SK-N-SH (cell line): ENCODE measurements around the gene CISD2. TPM values are rescaled to one million over a fixed set of nuclear protein-coding genes. Genes with fewer than 3 reads are reported as not detected.

Experiments
- CTCF ChIA-PET: fragments of 300-600, 350-600 bp; formaldehyde crosslinking; extraction: SDS; loops from one replicate; lab custom pipeline; 2021; lab: Yijun Ruan, JAX
- POLR2A ChIA-PET: fragments of 350-600 bp; sonication (Branson Sonifier 250); formaldehyde crosslinking; extraction: SDS; loops from one replicate; lab custom pipeline; 2020; ENCODE audit warnings: antibody characterized with exemption, inconsistent platforms; lab: Yijun Ruan, JAX
- DNase-seq: peaks from one replicate; pipeline ENCODE4 v3.0.0; 2012
- H2AFZ ChIP-seq: fragments of 200-600 bp; sonication (generic); 2 replicates; pipeline ENCODE4 v1.8.1; 2016; ENCODE audit warnings: antibody characterized with exemption, mild to moderate bottlenecking, low read depth
- H3F3A ChIP-seq: fragments of 200-600 bp; sonication (generic); replicated peaks from 2 replicates; pipeline ENCODE3; 2016; ENCODE audit warnings: antibody characterized with exemption, mild to moderate bottlenecking; ENCODE audit not compliant: insufficient read depth
- H3K27ac ChIP-seq, 2 experiments: fragments of 200-500 bp in 1 of 2; fragments of 200-600 bp in 1 of 2; sonication (Bioruptor generic) in 1 of 2; sonication (generic), shearing (Covaris generic) in 1 of 2; 2 replicates each; pipeline versions ENCODE4 v1.5.1 to v1.6.1; 2014 to 2016; ENCODE audit warnings: low read depth in 2 of 2, inconsistent platforms in 1 of 2, low read length in 1 of 2, mild to moderate bottlenecking in 1 of 2, mixed read lengths in 1 of 2
- H3K27me3 ChIP-seq: fragments of 200-600 bp; sonication (generic), shearing (Covaris generic); 2 replicates; pipeline ENCODE4 v1.6.1; 2016; ENCODE audit warnings: mixed run types; ENCODE audit not compliant: insufficient read depth
- H3K36me3 ChIP-seq, 2 experiments: fragments of 200-500 bp in 1 of 2; fragments of 200-600 bp in 1 of 2; sonication (Bioruptor generic) in 1 of 2; sonication (generic) in 1 of 2; replicated peaks in 1 of 2; 2 replicates each; pipeline versions ENCODE3 to v1.5.1; 2014 to 2016; ENCODE audit warnings: low read length in 1 of 2, mild to moderate bottlenecking in 1 of 2; ENCODE audit not compliant: insufficient read depth in 2 of 2, control insufficient read depth in 1 of 2
- H3K4me1 ChIP-seq, 2 experiments: fragments of 200-500 bp in 1 of 2; fragments of 200-600 bp in 1 of 2; sonication (Bioruptor generic) in 1 of 2; sonication (generic), shearing (Covaris generic) in 1 of 2; 2 replicates each; pipeline versions ENCODE4 v1.5.1 to v1.6.1; 2014 to 2016; ENCODE audit warnings: low read depth in 1 of 2, low read length in 1 of 2, mixed run types in 1 of 2; ENCODE audit not compliant: insufficient read depth in 2 of 2, control insufficient read depth in 1 of 2
- H3K4me2 ChIP-seq: fragments of 200-600 bp; sonication (generic), shearing (Covaris generic); 2 replicates; pipeline ENCODE4 v1.6.1; 2017; ENCODE audit warnings: mixed run types
- H3K4me3 ChIP-seq, 2 experiments: fragments of 200-500 bp in 1 of 2; fragments of 200-600 bp in 1 of 2; sonication (Bioruptor generic) in 1 of 2; sonication (generic), shearing (Covaris generic) in 1 of 2; 2 replicates each; pipeline versions ENCODE4 v1.5.1 to v1.8.1; 2014 to 2016; ENCODE audit warnings: low read depth in 2 of 2, inconsistent platforms in 1 of 2, low read length in 1 of 2, mild to moderate bottlenecking in 1 of 2, mixed read lengths in 1 of 2, moderate library complexity in 1 of 2
- H3K79me2 ChIP-seq: fragments of 200-600 bp; sonication (generic); 2 replicates; pipeline ENCODE4 v1.8.1; 2017; ENCODE audit warnings: mild to moderate bottlenecking; ENCODE audit not compliant: insufficient read depth
- H3K9ac ChIP-seq: fragments of 200-600 bp; sonication (generic); 2 replicates; pipeline ENCODE4 v1.6.1; 2017; ENCODE audit warnings: mixed run types
- H3K9me2 ChIP-seq: fragments of 200-600 bp; sonication (generic); 2 replicates; pipeline ENCODE4 v1.6.1; 2017; ENCODE audit warnings: mixed run types
- H3K9me3 ChIP-seq: fragments of 200-600 bp; sonication (generic); 2 replicates; pipeline ENCODE4 v1.6.1; 2017; ENCODE audit warnings: mixed run types, mild to moderate bottlenecking, moderate library complexity
- H4K20me1 ChIP-seq: fragments of 200-600 bp; sonication (generic); 2 replicates; pipeline ENCODE4 v1.6.1; 2017; ENCODE audit warnings: mild to moderate bottlenecking, mixed run types; ENCODE audit not compliant: insufficient read depth
- EZH2phosphoT487 ChIP-seq: fragments of 200-600 bp; sonication (generic); IDR thresholded peaks from 2 replicates; pipeline ENCODE4 v1.6.1; 2017; ENCODE audit warnings: low read depth, mixed run types, mild to moderate bottlenecking, antibody characterized with exemption, moderate library complexity, borderline replicate concordance
- GATA2 ChIP-seq: sonication (generic); formaldehyde crosslinking; IDR thresholded peaks from 2 replicates; pipeline ENCODE4 v1.5.0; 2020; ENCODE audit warnings: mild to moderate bottlenecking, missing genetic modification reagents
- POLR2AphosphoS5 ChIP-seq: IDR thresholded peaks from 2 replicates; pipeline ENCODE4 v1.6.1; 2012; ENCODE audit warnings: low read depth, low read length
- RAD21 ChIP-seq: IDR thresholded peaks from 2 replicates; pipeline ENCODE4 v1.6.1; 2012; ENCODE audit warnings: mild to moderate bottlenecking, low read length
- RCOR1 ChIP-seq: fragments of 150-350 bp; IDR thresholded peaks from 2 replicates; pipeline ENCODE4 v1.6.1; 2017; ENCODE audit warnings: antibody characterized with exemption, low read length
- RFX5 ChIP-seq: IDR thresholded peaks from 2 replicates; pipeline ENCODE4 v1.6.1; 2012; ENCODE audit warnings: mild to moderate bottlenecking, improper control_type of control experiment, low read length
- TAF1 ChIP-seq: IDR thresholded peaks from 2 replicates; pipeline ENCODE4 v1.6.1; 2012; ENCODE audit warnings: low read depth, mild to moderate bottlenecking, low read length, moderate library complexity, borderline replicate concordance
- WGBS: methylation state at CpG from one replicate; pipeline ENCODE4 v1.1.6; 2017; ENCODE audit warnings: low lambda C conversion rate; 5-methylcytosine and 5-hydroxymethylcytosine counted together
- polyA plus RNA-seq, 3 experiments: library from polyadenylated mRNA; depleted of rRNA; stranded (reverse); fragments of >200 nt; gene quantifications; 2 replicates each; pipeline ENCODE4 v1.2.3, GENCODE V29; 2012
- TF ChIP-seq, protein P1 (sequence below): fragments of 150-350 bp; IDR thresholded peaks from 2 replicates; pipeline ENCODE4 v1.6.1; 2017; ENCODE audit warnings: antibody characterized with exemption, low read length, low read depth, borderline replicate concordance

The CISD2 gene
- polyA plus RNA-seq, 1 of the 3 experiments (the other 2 are of a cell fraction) = 21.4 TPM

DNA sequence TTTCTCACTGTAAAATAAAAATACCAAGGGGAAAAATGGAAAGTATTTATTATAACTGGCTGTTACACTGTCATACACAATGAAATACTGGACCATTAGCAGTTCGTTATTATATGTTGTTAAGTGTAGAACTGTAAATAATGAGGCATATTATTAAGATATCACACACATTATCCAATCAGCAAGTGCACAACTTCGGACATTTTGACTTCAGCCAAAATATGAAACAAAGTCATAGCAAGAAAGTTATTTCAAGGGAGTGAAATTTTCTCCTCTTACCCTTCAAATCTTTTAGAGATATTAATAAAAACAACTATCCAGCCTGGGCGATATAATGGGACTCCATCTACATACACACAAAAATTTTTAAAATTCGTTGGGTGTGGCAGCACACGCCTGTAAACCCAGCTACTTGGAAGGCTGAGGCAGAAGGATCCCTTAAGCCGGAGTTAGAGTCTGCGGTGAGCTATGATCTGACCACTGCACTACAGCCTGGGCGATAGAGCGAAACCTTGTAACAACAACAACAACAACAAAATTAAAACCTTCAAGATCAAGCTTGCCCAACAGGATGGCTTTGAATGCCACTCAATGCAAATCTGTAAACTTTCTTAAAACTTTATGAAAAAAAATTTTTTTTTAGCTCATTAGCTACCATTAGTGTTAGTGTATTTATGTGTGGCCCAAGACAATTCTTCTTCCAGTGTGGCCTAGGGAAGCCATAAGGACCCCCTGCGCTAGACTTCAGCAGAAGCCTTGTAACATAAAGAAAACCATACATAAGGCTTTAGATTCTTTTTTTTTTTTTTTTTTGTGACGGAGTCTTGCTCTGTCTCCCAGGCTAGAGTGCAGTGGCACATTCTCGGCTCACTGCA lies 1.3 kb upstream of the CISD2 start:
- H3K27ac ChIP-seq = peak overlapping the region in 1 of 2 experiments; percentile 89; a peak in 2 of 4 replicates
- no peaks in the 10 kb centered on the region for H3K9me2 ChIP-seq
- no peaks in the 10 kb centered on the region for H3K9me3 ChIP-seq
- peaks cover 6% of the 10 kb centered on the region for H3F3A ChIP-seq
- no peak for TF ChIP-seq RFX5
- no peak for TF ChIP-seq TAF1
- H4K20me1 ChIP-seq = no peaks in the 10 kb centered on the region
- H3K27me3 ChIP-seq = no peaks in the 10 kb centered on the region
- H3K9ac ChIP-seq = peak overlapping the region; percentile 73; the same call in 1 of the 2 replicates
- DNase-seq = no peak
- POLR2A ChIA-PET = interaction anchor here (0.6 to 2.9 kb wide), 3 partner anchors 41 to 323 kb away, joined by 3 to 85 read pairs (median 3); partner anchors contain the start of gene UBE2D3
- H3K4me1 ChIP-seq = peaks cover 9 to 10% of the 10 kb centered on the region in 2 experiments; a peak in 3 of 4 replicates
- H3K79me2 ChIP-seq = peaks cover 78% of the 10 kb centered on the region
- peak overlapping the region; percentile 68 to 70 for H3K4me3 ChIP-seq
- CTCF ChIA-PET = interaction anchor here (0.6 kb wide), 1 partner anchor 38 kb away, joined by 4 read pairs; no protein-coding TSS in a partner anchor
- H3K36me3 ChIP-seq = no peaks in the 10 kb centered on the region
- peak overlapping the region; percentile 92 for H2AFZ ChIP-seq
- peak overlapping the region; percentile 84 for H3K4me2 ChIP-seq
- WGBS = 70% methylated on average over 12 of the region's 12 CpGs

- H3K9me2 ChIP-seq = no peaks in the 10 kb centered on the region
- POLR2A ChIA-PET = interaction anchor here (0.6 to 2.9 kb wide), 6 partner anchors 11 to 324 kb away, joined by 3 to 85 read pairs (median 4); partner anchors contain the start of gene UBE2D3
- H3K27me3 ChIP-seq = no peaks in the 10 kb centered on the region
- peaks cover 80% of the 10 kb centered on the region for H3K79me2 ChIP-seq
- CTCF ChIA-PET = interaction anchor here (0.6 kb wide), 1 partner anchor 39 kb away, joined by 4 read pairs; no protein-coding TSS in a partner anchor
- no peaks in the 10 kb centered on the region for H3K9me3 ChIP-seq
- 18% methylated on average over 22 of the region's 23 CpGs for WGBS
- peak overlapping the region; percentile 84 for H3K4me2 ChIP-seq
- no peak for DNase-seq
- peak overlapping the region; percentile 73 for H3K9ac ChIP-seq
- H3K4me1 ChIP-seq = peaks cover 9 to 10% of the 10 kb centered on the region in 2 experiments; a peak in 3 of 4 replicates
- peak overlapping the region; percentile 68 to 70 for H3K4me3 ChIP-seq
- peak overlapping the region; percentile 89 to 98 for H3K27ac ChIP-seq
- peaks cover 0 to 6% of the 10 kb centered on the region in 2 experiments for H3K36me3 ChIP-seq
- H2AFZ ChIP-seq = peak overlapping the region; percentile 92
- TF ChIP-seq EZH2phosphoT487 (no peak), POLR2AphosphoS5 (no peak), RFX5 (no peak), GATA2 (CRISPR knock-in tag) (no peak), RCOR1 (0 out of 2 replicates have a peak, but pooled peaks have one; percentile 11), RAD21 (no peak)
- TF ChIP-seq, protein P1, sequence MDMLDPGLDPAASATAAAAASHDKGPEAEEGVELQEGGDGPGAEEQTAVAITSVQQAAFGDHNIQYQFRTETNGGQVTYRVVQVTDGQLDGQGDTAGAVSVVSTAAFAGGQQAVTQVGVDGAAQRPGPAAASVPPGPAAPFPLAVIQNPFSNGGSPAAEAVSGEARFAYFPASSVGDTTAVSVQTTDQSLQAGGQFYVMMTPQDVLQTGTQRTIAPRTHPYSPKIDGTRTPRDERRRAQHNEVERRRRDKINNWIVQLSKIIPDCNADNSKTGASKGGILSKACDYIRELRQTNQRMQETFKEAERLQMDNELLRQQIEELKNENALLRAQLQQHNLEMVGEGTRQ = no peak
- H3F3A ChIP-seq = peaks cover 6% of the 10 kb centered on the region
- H4K20me1 ChIP-seq = no peaks in the 10 kb centered on the region
Observed at GRCh38 chr4:102868153-102868780, 525 bp upstream of the CISD2 start.
